DND-41 (cell line): ENCODE data around the gene DOCK7.

Experiments
- ATAC-seq: fragments of 200-7000 bp; cut with Tn5 transposase; 3 replicates; pipeline ENCODE4 v1.9.1; 2021; ENCODE audit warnings: low read depth; ENCODE audit not compliant: insufficient read depth
- DNase-seq: peaks from one replicate; pipeline ENCODE4 v3.0.0-alpha.2; 2020
- H2AFZ ChIP-seq: 2 replicates; pipeline ENCODE4 v1.6.0; 2012; ENCODE audit warnings: low read depth, low read length
- H3K27ac ChIP-seq: 2 replicates; pipeline ENCODE4 v1.5.1; 2012; ENCODE audit warnings: low read length, inconsistent platforms
- H3K27me3 ChIP-seq: fragments of 200-600 bp; sonication (generic); 2 replicates; pipeline ENCODE4 v1.6.0; 2012; ENCODE audit warnings: low read length, mild to moderate bottlenecking, inconsistent platforms; ENCODE audit not compliant: insufficient read depth, poor library complexity
- H3K36me3 ChIP-seq: 2 replicates; pipeline ENCODE4 v1.5.1; 2012; ENCODE audit warnings: low read length, inconsistent platforms; ENCODE audit not compliant: insufficient read depth
- H3K4me1 ChIP-seq: 2 replicates; pipeline ENCODE4 v1.5.1; 2012; ENCODE audit warnings: mild to moderate bottlenecking, low read length; ENCODE audit not compliant: insufficient read depth
- H3K4me2 ChIP-seq: 2 replicates; pipeline ENCODE4 v1.6.0; 2012; ENCODE audit warnings: mild to moderate bottlenecking, moderate library complexity, low read length, inconsistent platforms; ENCODE audit not compliant: insufficient read depth
- H3K4me3 ChIP-seq, 2 experiments: fragments of 200-600 bp in 1 of 2; shearing (Covaris generic) in 1 of 2; 2 replicates each; pipeline ENCODE4 v1.5.1; 2012 to 2016; ENCODE audit warnings: inconsistent platforms in 2 of 2, low read length in 2 of 2, mild to moderate bottlenecking in 2 of 2, low read depth in 1 of 2, moderate library complexity in 1 of 2
- H3K79me2 ChIP-seq: 2 replicates; pipeline ENCODE4 v1.6.0; 2012; ENCODE audit warnings: low read length, inconsistent platforms; ENCODE audit not compliant: insufficient read depth
- H3K9ac ChIP-seq: 2 replicates; pipeline ENCODE4 v1.6.0; 2012; ENCODE audit warnings: low read depth, mild to moderate bottlenecking, inconsistent platforms, low read length, moderate library complexity
- H3K9me3 ChIP-seq: 2 replicates; pipeline ENCODE4 v1.5.1; 2012; ENCODE audit warnings: low read length, moderate library complexity, mild to moderate bottlenecking, inconsistent platforms; ENCODE audit not compliant: insufficient read depth, severe bottlenecking
- H4K20me1 ChIP-seq: 2 replicates; pipeline ENCODE4 v1.6.0; 2012; ENCODE audit warnings: low read length; ENCODE audit not compliant: insufficient read depth
- EZH2 ChIP-seq: IDR thresholded peaks from 3 replicates; pipeline ENCODE4 v1.6.1; 2012; ENCODE audit warnings: borderline replicate concordance, low read depth, mild to moderate bottlenecking, moderate library complexity, low read length, inconsistent platforms; ENCODE audit not compliant: severe bottlenecking
- TF ChIP-seq, protein P1 (sequence below): IDR thresholded peaks from 2 replicates; pipeline ENCODE4 v1.5.1; 2012; ENCODE audit warnings: borderline replicate concordance, low read length, moderate library complexity, mild to moderate bottlenecking; ENCODE audit not compliant: poor library complexity, severe bottlenecking; ENCODE audit errors: extremely low read depth

DOCK7 gene

DNA sequence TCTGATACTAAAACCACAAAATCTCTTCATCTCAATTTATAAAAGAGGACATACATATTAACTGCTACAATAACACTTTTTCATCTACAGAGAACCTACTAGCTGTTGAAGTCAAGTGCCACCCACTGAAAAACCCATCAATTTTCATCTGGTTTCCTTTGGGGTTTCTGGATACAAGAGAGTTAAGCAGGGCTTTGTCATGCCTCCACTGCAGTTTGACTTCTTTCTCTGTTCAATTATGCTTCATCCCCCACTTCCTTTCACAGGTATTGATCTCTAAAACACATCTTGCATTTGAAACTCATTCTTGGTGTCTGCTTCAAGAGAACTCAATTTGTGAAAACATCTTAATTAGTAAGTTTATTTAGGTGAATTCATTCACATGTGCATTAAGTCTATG is 151.3 kb downstream of the DOCK7 start:
- H3K36me3 ChIP-seq, result peaks cover 25% of the 10 kb centered on the region
- no peaks in the 10 kb centered on the region for H3K9me3 ChIP-seq
- TF ChIP-seq EZH2, result no peak
- TF ChIP-seq, protein P1, sequence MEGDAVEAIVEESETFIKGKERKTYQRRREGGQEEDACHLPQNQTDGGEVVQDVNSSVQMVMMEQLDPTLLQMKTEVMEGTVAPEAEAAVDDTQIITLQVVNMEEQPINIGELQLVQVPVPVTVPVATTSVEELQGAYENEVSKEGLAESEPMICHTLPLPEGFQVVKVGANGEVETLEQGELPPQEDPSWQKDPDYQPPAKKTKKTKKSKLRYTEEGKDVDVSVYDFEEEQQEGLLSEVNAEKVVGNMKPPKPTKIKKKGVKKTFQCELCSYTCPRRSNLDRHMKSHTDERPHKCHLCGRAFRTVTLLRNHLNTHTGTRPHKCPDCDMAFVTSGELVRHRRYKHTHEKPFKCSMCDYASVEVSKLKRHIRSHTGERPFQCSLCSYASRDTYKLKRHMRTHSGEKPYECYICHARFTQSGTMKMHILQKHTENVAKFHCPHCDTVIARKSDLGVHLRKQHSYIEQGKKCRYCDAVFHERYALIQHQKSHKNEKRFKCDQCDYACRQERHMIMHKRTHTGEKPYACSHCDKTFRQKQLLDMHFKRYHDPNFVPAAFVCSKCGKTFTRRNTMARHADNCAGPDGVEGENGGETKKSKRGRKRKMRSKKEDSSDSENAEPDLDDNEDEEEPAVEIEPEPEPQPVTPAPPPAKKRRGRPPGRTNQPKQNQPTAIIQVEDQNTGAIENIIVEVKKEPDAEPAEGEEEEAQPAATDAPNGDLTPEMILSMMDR, result no peak
- no peak overlapping the region for H3K4me2 ChIP-seq
- no peaks in the 10 kb centered on the region for H3K27me3 ChIP-seq
- H3K79me2 ChIP-seq, result no peaks in the 10 kb centered on the region
- H3K4me3 ChIP-seq, result no peak overlapping the region
- no peak overlapping the region for H3K9ac ChIP-seq
- ATAC-seq (no peak), DNase-seq (no peak)
- H2AFZ ChIP-seq, result no peak overlapping the region
- no peaks in the 10 kb centered on the region for H4K20me1 ChIP-seq
- no peaks in the 10 kb centered on the region for H3K4me1 ChIP-seq
- no peak overlapping the region for H3K27ac ChIP-seq

DNA sequence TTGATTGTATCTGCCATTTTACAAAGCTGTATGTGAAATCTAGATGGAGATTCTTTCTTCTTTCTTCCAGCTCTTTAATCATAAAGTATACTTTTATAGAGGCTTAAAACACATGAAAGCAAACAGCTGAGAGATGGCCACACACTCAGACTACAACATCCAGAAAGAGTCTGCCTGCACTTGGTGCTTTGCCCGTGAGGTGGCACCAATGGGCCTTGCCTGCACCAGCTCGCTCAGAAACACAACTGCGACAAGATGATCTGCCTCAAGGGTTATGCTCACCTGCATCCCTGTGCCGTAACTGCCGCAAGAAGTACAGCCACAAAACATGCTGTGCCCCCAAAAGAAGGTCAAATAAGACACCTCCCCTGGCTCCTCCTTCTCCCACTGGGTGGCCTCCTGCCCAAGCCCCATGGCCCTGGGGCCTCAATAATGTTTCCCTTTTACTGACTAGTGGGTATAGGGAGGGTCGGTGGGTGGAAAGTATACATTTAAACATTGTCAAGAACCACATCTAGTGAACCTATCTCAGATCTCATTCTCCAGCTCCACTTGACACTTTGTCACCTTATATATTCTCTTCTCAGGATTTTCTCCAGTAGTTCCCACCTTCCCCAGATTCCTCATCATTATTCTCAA is 157.6 kb downstream of the DOCK7 start:
- Histone ChIP-seq H3K9ac (no peak overlapping the region), H3K36me3 (peaks cover 10% of the 10 kb centered on the region), H3K4me2 (no peak overlapping the region), H2AFZ (no peak overlapping the region), H4K20me1 (no peaks in the 10 kb centered on the region), H3K79me2 (no peaks in the 10 kb centered on the region), H3K9me3 (no peaks in the 10 kb centered on the region), H3K27me3 (no peaks in the 10 kb centered on the region), H3K27ac (no peak overlapping the region), H3K4me3 (no peak overlapping the region), H3K4me1 (no peaks in the 10 kb centered on the region)
- ATAC-seq (no peak), DNase-seq (no peak)
- no peak for TF ChIP-seq EZH2
- TF ChIP-seq, protein P1, result no peak

DNA sequence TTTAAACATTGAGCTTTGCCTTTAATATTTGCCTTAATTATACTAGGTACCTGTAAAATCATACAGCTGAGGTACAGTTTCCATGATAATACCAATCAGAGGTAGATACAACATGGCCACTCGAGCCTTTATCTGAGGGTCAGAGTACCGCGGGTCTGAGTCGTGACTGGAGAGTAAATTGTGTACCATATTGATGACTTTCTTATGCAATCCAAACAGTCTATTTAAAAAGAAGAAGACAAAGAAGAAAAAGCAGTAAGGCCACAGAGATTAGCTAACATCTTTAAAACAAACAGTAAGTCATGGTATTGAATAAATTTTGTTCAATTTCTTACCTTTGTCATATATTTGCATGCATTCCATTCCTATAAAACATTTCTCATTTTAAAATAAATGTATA is 159.0 kb downstream of the DOCK7 start:
- no peak for ATAC-seq
- no peak for DNase-seq
- TF ChIP-seq EZH2, result no peak
- TF ChIP-seq, protein P1, result no peak
- Histone ChIP-seq H3K4me1 (no peaks in the 10 kb centered on the region), H3K9me3 (no peaks in the 10 kb centered on the region), H3K9ac (no peak overlapping the region), H2AFZ (no peak overlapping the region), H3K36me3 (peaks cover 3% of the 10 kb centered on the region), H4K20me1 (no peaks in the 10 kb centered on the region), H3K27me3 (no peaks in the 10 kb centered on the region), H3K27ac (no peak overlapping the region), H3K4me2 (no peak overlapping the region), H3K79me2 (no peaks in the 10 kb centered on the region), H3K4me3 (no peak overlapping the region)
